Activated gamma-delta T cell treated with Interleukin-2 at 50 U/mL for 16 hours (primary cell): ENCODE data around the gene ASPA.

Source experiments
- DNase-seq: peaks from one replicate; pipeline ENCODE4 v3.0.0-alpha.2; 2020

The ASPA gene

GRCh38 chr17:3536716-3537115 is 60.9 kb downstream of the ASPA start:
- no peak for DNase-seq

- no peak for DNase-seq
Measured at GRCh38 chr17:3539881-3540540, 64.2 kb downstream of the ASPA start.

GRCh38 chr17:3542410-3543088 is 66.8 kb downstream of the ASPA start:
- DNase-seq = no peak

GRCh38 chr17:3543453-3543852 is 67.7 kb downstream of the ASPA start:
- DNase-seq = no peak

GRCh38 chr17:3544365-3544764 is 68.6 kb downstream of the ASPA start:
- no peak for DNase-seq

- no peak for DNase-seq
Measured at GRCh38 chr17:3545151-3545550, 69.4 kb downstream of the ASPA start.

GRCh38 chr17:3546521-3546920 is 70.7 kb downstream of the ASPA start:
- DNase-seq = no peak

- no peak for DNase-seq
Measured at GRCh38 chr17:3546997-3547396, 71.2 kb downstream of the ASPA start.

- DNase-seq = no peak
Measured at GRCh38 chr17:3547628-3548027, 71.8 kb downstream of the ASPA start.

- DNase-seq = no peak
Measured at GRCh38 chr17:3549610-3550162, 73.9 kb downstream of the ASPA start.

GRCh38 chr17:3551189-3551588 is 75.4 kb downstream of the ASPA start:
- no peak for DNase-seq

- DNase-seq = no peak
Measured at GRCh38 chr17:3552916-3553315, 77.1 kb downstream of the ASPA start.
